Stimulated activated naive CD8-positive, alpha-beta T cell treated with anti-CD3 and anti-CD28 coated beads, Interleukin-15, Interleukin-2, amounts not matched to agents 100 ng/mL and 50 ng/mL, for 24 hours (primary cell): ENCODE results near the gene COL6A3.
A peak's percentile ranks its signal among the peaks of the same experiment; 100 is the strongest.

ENCODE experiments used
- H3K27ac Mint-ChIP-seq: one replicate; pipeline ENCODE4 v1.8.0; 2021; ENCODE audit warnings: mild to moderate bottlenecking, mixed read lengths
- H3K27me3 Mint-ChIP-seq: one replicate; pipeline ENCODE4 v1.8.0; 2021; ENCODE audit warnings: mixed read lengths
- H3K36me3 Mint-ChIP-seq: one replicate; pipeline ENCODE4 v1.8.0; 2021; ENCODE audit warnings: low read depth, mixed read lengths
- H3K4me1 Mint-ChIP-seq: one replicate; pipeline ENCODE4 v1.8.0; 2021; ENCODE audit warnings: low read depth, mixed read lengths
- H3K4me3 Mint-ChIP-seq: one replicate; pipeline ENCODE4 v1.8.0; 2021; ENCODE audit warnings: mild to moderate bottlenecking, mixed read lengths
- H3K9me3 Mint-ChIP-seq: one replicate; pipeline ENCODE4 v1.8.0; 2021; ENCODE audit warnings: mixed read lengths

The COL6A3 gene

GRCh38 chr2:237413777-237414661 is at the start of gene COL6A3:
TSS of gene COL6A3 (minus strand) at chr2:237414164. CDS start at chr2:237396817, 17,347 bp downstream.
- H3K4me3 Mint-ChIP-seq, result no peak within 1 kb of the TSS
- H3K4me1 Mint-ChIP-seq, result no peaks in the 10 kb centered on the region
- peaks cover 5% of the 10 kb centered on the region for H3K27me3 Mint-ChIP-seq
- H3K36me3 Mint-ChIP-seq, result peaks cover 8% of the 10 kb centered on the region
- H3K9me3 Mint-ChIP-seq, result no peaks in the 10 kb centered on the region
- no peak within 1 kb of the TSS for H3K27ac Mint-ChIP-seq

- Mint-ChIP-seq H3K9me3 (peaks cover 11% of the 10 kb centered on the region), H3K4me3 (no peak overlapping the region), H3K27ac (peak overlapping the region; percentile 2), H3K27me3 (no peaks in the 10 kb centered on the region), H3K36me3 (no peaks in the 10 kb centered on the region), H3K4me1 (peaks cover 29% of the 10 kb centered on the region)
These were observed 45.8 kb upstream of the COL6A3 start for GRCh38 chr2:237459741-237460174.

- Mint-ChIP-seq H3K27ac (no peak overlapping the region), H3K27me3 (no peaks in the 10 kb centered on the region), H3K4me3 (no peak overlapping the region), H3K36me3 (no peaks in the 10 kb centered on the region), H3K9me3 (peaks cover 16% of the 10 kb centered on the region), H3K4me1 (peaks cover 29% of the 10 kb centered on the region)
These were observed 45.3 kb upstream of the COL6A3 start for GRCh38 chr2:237459226-237459625.

- H3K9me3 Mint-ChIP-seq, result peaks cover 17% of the 10 kb centered on the region
- H3K36me3 Mint-ChIP-seq, result no peaks in the 10 kb centered on the region
- H3K27ac Mint-ChIP-seq, result peak overlapping the region; percentile 13
- no peaks in the 10 kb centered on the region for H3K27me3 Mint-ChIP-seq
- no peak overlapping the region for H3K4me3 Mint-ChIP-seq
- peaks cover 29% of the 10 kb centered on the region for H3K4me1 Mint-ChIP-seq
These were observed 44.6 kb upstream of the COL6A3 start for GRCh38 chr2:237458519-237458918.

- no peaks in the 10 kb centered on the region for H3K27me3 Mint-ChIP-seq
- peaks cover 29% of the 10 kb centered on the region for H3K4me1 Mint-ChIP-seq
- H3K27ac Mint-ChIP-seq, result no peak overlapping the region
- H3K36me3 Mint-ChIP-seq, result no peaks in the 10 kb centered on the region
- H3K9me3 Mint-ChIP-seq, result peaks cover 17% of the 10 kb centered on the region
- H3K4me3 Mint-ChIP-seq, result no peak overlapping the region
These were observed 43.5 kb upstream of the COL6A3 start for GRCh38 chr2:237457388-237457941.

- H3K27ac Mint-ChIP-seq, result peak overlapping the region; percentile 39
These were observed 42.4 kb upstream of the COL6A3 start for GRCh38 chr2:237456200-237456843.

GRCh38 chr2:237455764-237456163 is 41.8 kb upstream of the COL6A3 start:
- Mint-ChIP-seq H3K27me3 (no peaks in the 10 kb centered on the region), H3K27ac (peak overlapping the region; percentile 39), H3K9me3 (peaks cover 17% of the 10 kb centered on the region), H3K36me3 (no peaks in the 10 kb centered on the region), H3K4me1 (peaks cover 29% of the 10 kb centered on the region), H3K4me3 (no peak overlapping the region)

More at GRCh38 chr2:237456200-237456843, 42.4 kb upstream of the COL6A3 start:
- Mint-ChIP-seq H3K4me1 (peaks cover 29% of the 10 kb centered on the region), H3K36me3 (no peaks in the 10 kb centered on the region), H3K9me3 (peaks cover 17% of the 10 kb centered on the region), H3K4me3 (no peak overlapping the region), H3K27me3 (no peaks in the 10 kb centered on the region)

- H3K36me3 Mint-ChIP-seq, result no peaks in the 10 kb centered on the region
- no peak overlapping the region for H3K27ac Mint-ChIP-seq
- peaks cover 13% of the 10 kb centered on the region for H3K9me3 Mint-ChIP-seq
- no peak overlapping the region for H3K4me3 Mint-ChIP-seq
- peaks cover 23% of the 10 kb centered on the region for H3K4me1 Mint-ChIP-seq
- no peaks in the 10 kb centered on the region for H3K27me3 Mint-ChIP-seq
These were observed 39.7 kb upstream of the COL6A3 start for GRCh38 chr2:237453671-237454070.

GRCh38 chr2:237452861-237453260 is 38.9 kb upstream of the COL6A3 start:
- peaks cover 15% of the 10 kb centered on the region for H3K4me1 Mint-ChIP-seq
- peaks cover 8% of the 10 kb centered on the region for H3K9me3 Mint-ChIP-seq
- no peaks in the 10 kb centered on the region for H3K27me3 Mint-ChIP-seq
- H3K27ac Mint-ChIP-seq, result no peak overlapping the region
- H3K4me3 Mint-ChIP-seq, result no peak overlapping the region
- no peaks in the 10 kb centered on the region for H3K36me3 Mint-ChIP-seq

- no peak overlapping the region for H3K27ac Mint-ChIP-seq
- H3K36me3 Mint-ChIP-seq, result no peaks in the 10 kb centered on the region
- H3K4me3 Mint-ChIP-seq, result no peak overlapping the region
- H3K4me1 Mint-ChIP-seq, result peaks cover 14% of the 10 kb centered on the region
- peaks cover 7% of the 10 kb centered on the region for H3K9me3 Mint-ChIP-seq
- no peaks in the 10 kb centered on the region for H3K27me3 Mint-ChIP-seq
These were observed 37.9 kb upstream of the COL6A3 start for GRCh38 chr2:237451643-237452469.

GRCh38 chr2:237450583-237450982 is 36.6 kb upstream of the COL6A3 start:
- Mint-ChIP-seq H3K4me1 (peaks cover 5% of the 10 kb centered on the region), H3K36me3 (no peaks in the 10 kb centered on the region), H3K4me3 (no peak overlapping the region), H3K27me3 (no peaks in the 10 kb centered on the region), H3K27ac (no peak overlapping the region), H3K9me3 (peaks cover 7% of the 10 kb centered on the region)

GRCh38 chr2:237450108-237450507 is 36.1 kb upstream of the COL6A3 start:
- H3K27ac Mint-ChIP-seq, result no peak overlapping the region
- H3K4me3 Mint-ChIP-seq, result no peak overlapping the region
- H3K4me1 Mint-ChIP-seq, result peaks cover 6% of the 10 kb centered on the region

GRCh38 chr2:237449193-237449881 is 35.4 kb upstream of the COL6A3 start:
- no peak overlapping the region for H3K27ac Mint-ChIP-seq
- peaks cover 3% of the 10 kb centered on the region for H3K9me3 Mint-ChIP-seq
- H3K4me1 Mint-ChIP-seq, result peaks cover 11% of the 10 kb centered on the region
- H3K4me3 Mint-ChIP-seq, result no peak overlapping the region
- no peaks in the 10 kb centered on the region for H3K36me3 Mint-ChIP-seq
- H3K27me3 Mint-ChIP-seq, result no peaks in the 10 kb centered on the region

More at GRCh38 chr2:237450108-237450507, 36.1 kb upstream of the COL6A3 start:
- Mint-ChIP-seq H3K27me3 (no peaks in the 10 kb centered on the region), H3K9me3 (peaks cover 7% of the 10 kb centered on the region), H3K36me3 (no peaks in the 10 kb centered on the region)

GRCh38 chr2:237448626-237449025 is 34.7 kb upstream of the COL6A3 start:
- Mint-ChIP-seq H3K4me3 (no peak overlapping the region), H3K9me3 (no peaks in the 10 kb centered on the region), H3K27me3 (no peaks in the 10 kb centered on the region)

More at GRCh38 chr2:237448626-237449025, 34.7 kb upstream of the COL6A3 start:
- Mint-ChIP-seq H3K4me1 (peaks cover 11% of the 10 kb centered on the region), H3K27ac (no peak overlapping the region), H3K36me3 (no peaks in the 10 kb centered on the region)
